CD14-positive monocyte (primary cell): ENCODE results near the gene TMA7B. TPM values are rescaled to one million over a fixed set of nuclear protein-coding genes. Genes with fewer than 3 reads are reported as not detected.

Experiments
- DNase-seq, 3 donors: peaks; one replicate each; pipeline ENCODE4 v3.0.0-alpha.2; 2011 to 2022
- H2AFZ ChIP-seq: 2 replicates; pipeline ENCODE4 v1.6.0; 2012; ENCODE audit warnings: mild to moderate bottlenecking, low read depth, low read length, inconsistent platforms; ENCODE audit not compliant: insufficient read depth, poor library complexity, severe bottlenecking
- H3K27ac ChIP-seq, 2 donors: 1 replicate in 1 of 2; 2 replicates in 1 of 2; pipeline ENCODE4 v1.5.1; 2012 to 2013; ENCODE audit warnings: low read length in 2 of 2, control low read depth in 1 of 2, inconsistent platforms in 1 of 2, low read depth in 1 of 2, mild to moderate bottlenecking in 1 of 2
- H3K27me3 ChIP-seq, 2 donors: one replicate each; pipeline versions ENCODE4 v1.6.0 to v1.6.1; 2011 to 2013; ENCODE audit warnings: low read length in 2 of 2; ENCODE audit not compliant: control insufficient read depth in 2 of 2, insufficient read depth in 2 of 2
- H3K36me3 ChIP-seq, 2 donors: replicated peaks in 1 of 2; 1 replicate in 1 of 2; 2 replicates in 1 of 2; pipeline versions ENCODE4 v1.5.1 to v1.6.1; 2012 to 2013; ENCODE audit warnings: low read length in 2 of 2, control low read depth in 1 of 2, inconsistent platforms in 1 of 2, mild to moderate bottlenecking in 1 of 2; ENCODE audit not compliant: insufficient read depth in 2 of 2, control insufficient read depth in 1 of 2
- H3K4me1 ChIP-seq, 2 donors: 1 replicate in 1 of 2; 2 replicates in 1 of 2; pipeline versions ENCODE4 v1.5.1 to v1.6.1; 2012 to 2013; ENCODE audit warnings: low read length in 2 of 2, control low read depth in 1 of 2, inconsistent platforms in 1 of 2, mild to moderate bottlenecking in 1 of 2, moderate library complexity in 1 of 2; ENCODE audit not compliant: insufficient read depth in 2 of 2, control insufficient read depth in 1 of 2
- H3K4me2 ChIP-seq: replicated peaks from 2 replicates; pipeline ENCODE3; 2012; ENCODE audit warnings: low read length, moderate library complexity, mild to moderate bottlenecking; ENCODE audit not compliant: poor library complexity, severe bottlenecking; ENCODE audit errors: extremely low read depth
- H3K4me3 ChIP-seq, 3 experiments: fragments of 200-600 bp in 1 of 3; sonication (generic) in 1 of 3; replicated peaks in 1 of 3; 1 replicate in 2 of 3; 2 replicates in 1 of 3; pipeline ENCODE4 v1.5.1; 2011 to 2013; ENCODE audit warnings: low read length in 3 of 3, mild to moderate bottlenecking in 3 of 3, control low read depth in 2 of 3, low read depth in 2 of 3, inconsistent platforms in 1 of 3, moderate library complexity in 1 of 3
- H3K79me2 ChIP-seq: 2 replicates; pipeline ENCODE4 v1.6.0; 2012; ENCODE audit warnings: mild to moderate bottlenecking, control low read depth, inconsistent platforms, low read length, moderate library complexity; ENCODE audit not compliant: insufficient read depth
- H3K9ac ChIP-seq: 2 replicates; pipeline ENCODE4 v1.6.0; 2017; ENCODE audit warnings: low read length, mild to moderate bottlenecking; ENCODE audit not compliant: insufficient read depth, poor library complexity, severe bottlenecking
- H3K9me3 ChIP-seq, 2 donors: replicated peaks in 1 of 2; 1 replicate in 1 of 2; 2 replicates in 1 of 2; pipeline versions ENCODE4 v1.5.1 to v1.6.1; 2012 to 2013; ENCODE audit warnings: low read length in 2 of 2, control low read depth in 1 of 2; ENCODE audit not compliant: control insufficient read depth in 1 of 2, insufficient read depth in 1 of 2
- H4K20me1 ChIP-seq: 2 replicates; pipeline ENCODE4 v1.6.0; 2012; ENCODE audit warnings: mild to moderate bottlenecking, low read length, control low read depth, moderate library complexity; ENCODE audit not compliant: insufficient read depth
- H3K27ac Mint-ChIP-seq, 7 donors: one replicate each; pipeline ENCODE4 v1.8.0; 2020; ENCODE audit warnings: mild to moderate bottlenecking in 7 of 7, mixed read lengths in 7 of 7, moderate library complexity in 6 of 7, inconsistent platforms in 2 of 7
- H3K27me3 Mint-ChIP-seq, 3 donors: one replicate each; pipeline ENCODE4 v1.8.0; 2021 to 2022; ENCODE audit warnings: low read depth in 3 of 3, mild to moderate bottlenecking in 3 of 3, mixed read lengths in 3 of 3, moderate library complexity in 3 of 3, inconsistent platforms in 1 of 3
- H3K36me3 Mint-ChIP-seq, 2 donors: one replicate each; pipeline ENCODE4 v1.8.0; 2020; ENCODE audit warnings: mixed read lengths in 2 of 2, inconsistent platforms in 1 of 2, mild to moderate bottlenecking in 1 of 2
- H3K4me1 Mint-ChIP-seq: one replicate; pipeline ENCODE4 v1.8.0; 2020; ENCODE audit warnings: mild to moderate bottlenecking, mixed read lengths
- H3K4me3 Mint-ChIP-seq, 2 donors: one replicate each; pipeline ENCODE4 v1.8.0; 2020; ENCODE audit warnings: mild to moderate bottlenecking in 2 of 2, mixed read lengths in 2 of 2, moderate library complexity in 1 of 2
- H3K9me3 Mint-ChIP-seq, 7 donors: one replicate each; pipeline ENCODE4 v1.8.0; 2020 to 2022; ENCODE audit warnings: mixed read lengths in 7 of 7, mild to moderate bottlenecking in 6 of 7, moderate library complexity in 6 of 7, inconsistent platforms in 2 of 7
- CTCF ChIP-seq: fragments of 200-600 bp; IDR thresholded peaks from one replicate; pipeline ENCODE4 v1.8.0; 2022; ENCODE audit warnings: antibody characterized with exemption, mild to moderate bottlenecking
- WGBS: methylation state at CpG from one replicate; pipeline ENCODE4 v1.1.5; 2013; ENCODE audit warnings: missing lambda C conversion rate; ENCODE audit not compliant: insufficient coverage; 5-methylcytosine and 5-hydroxymethylcytosine counted together
- intact Hi-C, 2 donors: fragments of 100-400 bp; cut with micrococcal nuclease; formaldehyde crosslinking; loops; one replicate each; pipeline versions ENCODE4 v1.15.0 to v1.15.1; 2023
- polyA plus RNA-seq, 3 donors: library from polyadenylated mRNA; depleted of rRNA in 1 of 3; unstranded in 2 of 3; stranded (reverse) in 1 of 3; fragments of 300-500 nt in 2 of 3; fragments of >200 nt in 1 of 3; fragmentation: Illumina TruSeq in 2 of 3; gene quantifications; 1 replicate in 2 of 3; 2 replicates in 1 of 3; pipeline ENCODE4 v1.2.3, GENCODE V29; 2012 to 2021

The TMA7B gene
- polyA plus RNA-seq, 3 donors = 0.13 TPM; not detected in 2

GRCh38 chr22:40001106-40001505 lies 40.9 kb downstream of the TMA7B start:
- Mint-ChIP-seq H3K4me1 (peaks cover 5% of the 10 kb centered on the region), H3K9me3 (no peaks in the 10 kb centered on the region), H3K36me3 (peaks cover 0 to under 1% of the 10 kb centered on the region in 2 donors), H3K4me3 (peak overlapping the region in 1 of 2 donors; percentile 55), H3K27ac (no peak overlapping the region), H3K27me3 (peaks cover 33 to 48% (median 37%) of the 10 kb centered on the region in 3 donors)
- no peak overlapping the region for H3K4me3 ChIP-seq
- peaks cover 7 to 34% of the 10 kb centered on the region in 2 donors for H3K27me3 ChIP-seq
- no peaks in the 10 kb centered on the region for H3K9me3 ChIP-seq
- no peaks in the 10 kb centered on the region for H4K20me1 ChIP-seq
- H2AFZ ChIP-seq = no peak overlapping the region
- H3K27ac ChIP-seq = no peak overlapping the region
- no peak overlapping the region for H3K9ac ChIP-seq
- H3K36me3 ChIP-seq = no peaks in the 10 kb centered on the region
- no CpG with 5 or more reads among the region's 4 CpGs for WGBS
- no peak overlapping the region for H3K4me2 ChIP-seq
- no peaks in the 10 kb centered on the region for H3K4me1 ChIP-seq
- no peaks in the 10 kb centered on the region for H3K79me2 ChIP-seq
- no peak for TF ChIP-seq CTCF
- no peak for DNase-seq
- intact Hi-C loops = loop anchor here in 1 of 2 donors (5.0 kb wide), 1 partner anchor 34 kb away; no protein-coding TSS in a partner anchor

- H3K4me3 Mint-ChIP-seq = no peak overlapping the region
- Histone ChIP-seq H3K4me3 (no peak overlapping the region), H3K27ac (no peak overlapping the region), H3K27me3 (peaks cover under 1 to 25% of the 10 kb centered on the region in 2 donors), H2AFZ (no peak overlapping the region), H3K36me3 (no peaks in the 10 kb centered on the region), H3K4me2 (no peak overlapping the region), H3K4me1 (peaks cover under 1 to 5% of the 10 kb centered on the region in 2 donors), H3K9me3 (no peaks in the 10 kb centered on the region), H3K79me2 (no peaks in the 10 kb centered on the region), H3K9ac (no peak overlapping the region), H4K20me1 (no peaks in the 10 kb centered on the region)
- H3K9me3 Mint-ChIP-seq = no peaks in the 10 kb centered on the region
- TF ChIP-seq CTCF = no peak
- intact Hi-C loops = loop anchor here in 1 of 2 donors (5.0 kb wide), 1 partner anchor 35 kb away; no protein-coding TSS in a partner anchor
- H3K36me3 Mint-ChIP-seq = peaks cover 5 to 6% of the 10 kb centered on the region in 2 donors
- H3K27ac Mint-ChIP-seq = no peak overlapping the region
- WGBS = 85% methylated on average over 8 of the region's 14 CpGs
- peaks cover 11% of the 10 kb centered on the region for H3K4me1 Mint-ChIP-seq
- no peak for DNase-seq
- H3K27me3 Mint-ChIP-seq = peaks cover 24 to 42% (median 28%) of the 10 kb centered on the region in 3 donors
Measured at GRCh38 chr22:40001800-40002577, 41.8 kb downstream of the TMA7B start.
